NCI-H2227 (cell line): Measurements from ENCODE around the gene ECE1.

Experiments
- DNase-seq: peaks from one replicate; lab custom pipeline; 2025; ENCODE audit not compliant: unreplicated experiment; lab: John Stamatoyannopoulos, UW

The ECE1 gene

GRCh38 chr1:21289700-21290545 is at the start of gene ECE1:
Gene ECE1, minus strand, starts transcription at chr1:21290463. Its CDS starts 49 bp downstream, at chr1:21290414.
- peak; percentile 70 for DNase-seq

DNA sequence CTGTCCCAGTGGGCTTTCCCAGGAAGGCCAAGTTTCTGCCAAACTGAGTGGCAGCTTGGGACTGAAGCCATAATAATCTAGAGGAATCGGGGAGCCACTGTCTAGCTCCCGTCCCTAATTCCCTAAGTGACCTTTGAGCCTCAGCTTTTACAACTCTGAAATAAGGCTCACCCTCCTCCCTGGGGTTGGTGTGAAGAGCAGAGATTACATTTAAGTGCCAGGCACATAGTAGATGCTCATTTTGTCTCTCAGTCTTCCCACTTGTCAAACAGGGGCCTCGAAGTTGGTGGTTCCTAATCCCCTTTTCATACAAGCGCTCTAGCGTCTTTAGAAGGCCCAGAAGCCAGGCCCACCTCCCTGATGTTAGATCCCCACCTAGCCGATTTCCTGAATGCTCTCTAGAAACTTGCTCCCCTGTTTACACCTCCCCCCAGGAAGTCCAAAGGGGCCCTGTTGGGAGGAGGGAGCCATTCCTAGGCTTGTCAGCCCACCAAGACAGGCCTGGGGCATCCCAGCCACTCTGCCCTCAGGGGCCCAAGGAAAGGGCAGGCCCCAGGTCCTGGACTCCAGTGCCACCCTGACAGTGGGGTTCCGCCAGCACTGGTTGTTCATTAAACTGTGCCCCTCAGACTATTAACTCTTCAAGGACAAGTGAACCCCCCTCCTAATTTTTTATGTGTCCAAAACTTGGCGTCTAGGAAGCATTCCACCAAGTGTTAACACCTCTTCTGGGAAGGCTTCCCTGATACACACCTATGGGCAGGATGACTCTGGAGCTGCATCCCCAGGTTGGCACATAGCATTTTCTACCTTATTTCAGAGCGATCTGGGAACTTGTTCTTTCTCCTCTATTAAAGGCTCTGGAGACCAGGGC is 49.3 kb upstream of the ECE1 start:
- no peak for DNase-seq

- no peak for DNase-seq
These were observed 48.5 kb upstream of the ECE1 start for GRCh38 chr1:21338573-21339355.

DNA sequence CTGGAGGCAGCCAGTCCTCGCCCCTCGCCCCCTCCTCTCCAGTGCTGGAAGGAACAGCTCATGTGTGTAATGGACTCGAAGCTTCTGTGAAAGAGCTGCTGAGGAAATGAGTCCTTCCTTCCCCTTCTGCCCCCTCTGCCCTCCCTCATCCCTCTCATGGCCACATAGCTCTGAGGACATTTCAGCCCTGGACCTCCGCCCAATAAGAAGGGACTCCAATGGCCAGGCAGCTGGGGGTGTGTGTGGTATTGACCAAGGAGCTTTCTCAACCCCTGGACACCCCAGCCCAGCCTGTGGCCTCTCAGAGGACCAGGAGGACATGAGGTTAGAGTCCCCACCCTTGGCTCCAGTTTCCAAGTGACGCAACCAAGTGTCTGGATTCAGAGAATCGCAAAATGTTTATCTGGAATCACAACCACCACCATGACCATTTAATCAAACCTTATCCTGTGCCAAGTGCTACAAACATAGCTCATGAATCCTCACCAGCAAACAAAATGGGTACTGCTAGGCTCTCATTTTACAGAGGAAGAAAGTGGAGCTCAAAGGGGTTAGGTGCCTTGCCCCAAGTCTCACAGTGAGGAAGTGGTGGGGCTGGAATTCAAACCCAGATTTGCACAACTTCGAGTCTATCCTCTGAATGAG is 47.8 kb upstream of the ECE1 start:
- DNase-seq, result no peak

DNA sequence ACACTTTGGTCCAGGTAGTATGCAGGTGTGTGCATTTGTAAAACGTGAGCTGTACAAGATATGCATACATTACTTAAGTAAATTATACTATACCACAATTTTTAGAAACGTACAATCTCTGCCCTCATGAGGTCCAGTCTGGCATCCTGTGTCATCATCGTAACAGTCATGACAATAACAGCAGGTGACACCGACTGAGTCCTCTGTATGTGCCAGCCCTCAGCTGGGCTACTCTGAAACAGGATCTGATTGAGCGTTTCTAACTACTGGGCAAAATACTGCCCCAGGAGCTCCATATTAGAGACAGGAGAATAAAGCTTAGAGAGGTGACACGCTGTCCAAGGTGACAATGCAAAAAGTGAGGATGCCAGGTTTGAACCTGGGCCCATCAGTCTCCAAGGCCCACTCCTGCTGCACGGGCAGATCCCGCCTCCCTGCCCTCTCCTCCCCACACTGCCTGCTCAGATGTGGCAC is 47.2 kb upstream of the ECE1 start:
- no peak for DNase-seq

GRCh38 chr1:21337010-21337437 is 46.8 kb upstream of the ECE1 start:
- DNase-seq, result no peak

DNA sequence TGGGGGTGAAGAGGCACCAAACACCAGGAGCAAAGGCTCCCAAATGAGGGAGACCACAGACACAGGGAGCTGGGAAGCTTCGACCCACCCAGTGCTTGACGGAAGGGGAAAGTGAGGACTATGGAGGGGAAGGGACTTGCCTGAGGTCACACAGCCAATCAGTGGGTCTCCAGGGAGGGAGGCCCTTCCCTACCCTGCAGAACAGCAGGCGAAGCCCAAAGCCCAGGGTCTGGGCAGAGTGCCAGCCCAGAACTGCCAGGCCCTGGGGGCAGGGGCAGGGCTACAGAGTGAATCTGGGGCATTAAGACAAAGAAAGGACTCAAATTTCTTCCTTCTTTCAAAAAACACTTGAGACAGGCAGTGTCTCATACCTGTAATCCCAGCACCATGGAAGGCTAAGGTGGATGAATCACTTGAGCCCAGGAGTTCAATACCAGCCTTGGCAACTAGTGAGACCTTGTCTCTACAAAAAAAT is 45.5 kb upstream of the ECE1 start:
- DNase-seq, result peak; percentile 23

DNA sequence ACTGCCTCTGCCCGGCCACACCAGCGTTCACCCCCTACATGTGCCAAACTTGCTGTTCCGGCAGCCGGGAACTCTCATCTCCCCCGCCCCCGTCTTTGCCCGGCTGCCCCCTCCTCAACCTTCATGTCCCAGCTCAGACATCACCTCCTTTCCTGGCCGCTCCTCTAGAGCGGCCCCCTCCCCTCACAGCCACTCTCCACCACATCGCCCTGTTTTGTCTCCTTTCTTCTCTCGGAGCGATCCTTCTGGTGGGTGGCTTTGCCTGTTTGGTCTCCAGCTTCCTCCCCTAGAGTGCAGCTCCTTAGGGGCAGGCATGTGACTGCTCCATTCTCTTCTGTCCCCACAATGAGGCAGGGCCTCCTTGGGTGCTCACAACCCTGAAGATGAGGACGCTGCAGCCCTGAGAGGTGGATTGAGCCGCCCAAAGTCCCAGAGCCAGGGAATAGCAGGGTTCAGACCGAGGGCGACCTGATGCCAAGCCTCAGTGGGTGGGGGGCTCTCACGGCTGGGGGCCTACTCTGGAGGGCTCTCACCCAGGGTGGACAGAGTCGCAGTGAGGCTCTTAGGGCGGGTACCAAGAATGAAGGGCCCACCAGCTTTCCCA is 44.9 kb upstream of the ECE1 start:
- DNase-seq, result no peak

DNA sequence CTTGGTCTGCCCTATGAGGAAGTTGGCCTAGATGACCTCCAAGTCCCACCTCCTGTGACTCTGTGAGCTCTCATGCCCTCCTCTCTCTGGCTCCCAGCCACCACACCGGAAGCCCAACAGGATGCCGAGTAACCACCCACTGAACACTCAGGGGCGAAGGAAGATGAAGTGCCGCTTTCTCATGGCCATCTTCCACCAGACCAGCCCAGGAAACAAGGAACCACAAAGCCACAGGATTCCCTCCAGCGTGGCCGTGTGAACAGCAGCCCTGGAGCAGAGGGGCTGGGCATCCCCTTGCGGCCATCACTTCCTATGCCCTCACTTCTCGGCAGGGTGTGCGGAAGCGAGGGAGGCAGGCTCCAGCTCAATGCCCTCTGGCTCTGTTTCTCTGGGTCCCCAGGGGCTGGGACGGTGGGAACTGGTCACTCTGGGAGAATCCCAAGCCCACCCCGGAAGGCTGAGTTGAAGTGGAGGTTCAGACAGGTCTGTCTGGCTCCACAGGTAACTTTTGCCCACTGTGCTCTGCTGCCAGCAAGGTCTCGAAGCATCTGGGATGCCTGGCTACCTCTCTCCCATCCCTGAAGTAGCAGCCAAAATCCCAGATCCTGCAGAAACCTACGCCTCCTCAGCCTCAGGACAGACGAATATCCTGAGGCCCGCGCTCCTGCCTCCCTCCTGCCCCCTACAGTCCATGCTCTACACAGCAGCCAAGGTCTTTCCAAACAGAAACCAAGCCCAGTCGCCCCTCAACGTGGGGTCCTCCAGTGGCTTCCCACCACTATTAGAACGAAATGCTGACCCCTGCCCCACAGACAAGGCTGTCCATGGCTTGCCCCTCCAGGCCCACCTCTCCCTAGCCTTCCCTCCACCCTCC is 44.2 kb upstream of the ECE1 start:
- no peak for DNase-seq

GRCh38 chr1:21333824-21334213 is 43.6 kb upstream of the ECE1 start:
- no peak for DNase-seq

- no peak for DNase-seq
These were observed 42.5 kb upstream of the ECE1 start for GRCh38 chr1:21332554-21333311.

GRCh38 chr1:21331752-21332478 is 41.7 kb upstream of the ECE1 start:
- DNase-seq, result no peak

DNA sequence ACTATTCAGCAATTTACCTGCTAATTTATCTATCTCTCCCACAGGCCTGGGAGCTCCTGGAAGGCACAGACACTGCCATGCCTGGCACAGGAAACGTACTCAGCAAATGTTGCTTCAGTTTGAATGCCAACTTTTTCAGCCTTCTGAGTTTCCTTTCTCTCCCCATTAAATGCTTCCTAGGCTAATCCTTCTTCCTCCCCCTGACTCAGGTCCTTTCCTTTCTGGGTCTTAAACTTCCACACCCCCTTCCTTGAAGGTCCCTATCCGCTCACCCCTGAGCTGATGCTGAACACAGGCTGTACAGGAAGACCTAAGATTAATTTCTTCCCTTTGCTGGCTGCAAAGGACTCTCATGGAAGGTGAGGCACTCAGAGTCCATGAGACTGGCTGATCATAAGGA is 40.3 kb upstream of the ECE1 start:
- DNase-seq, result no peak

- DNase-seq, result no peak
These were observed 39.1 kb upstream of the ECE1 start for GRCh38 chr1:21329209-21329844.

DNA sequence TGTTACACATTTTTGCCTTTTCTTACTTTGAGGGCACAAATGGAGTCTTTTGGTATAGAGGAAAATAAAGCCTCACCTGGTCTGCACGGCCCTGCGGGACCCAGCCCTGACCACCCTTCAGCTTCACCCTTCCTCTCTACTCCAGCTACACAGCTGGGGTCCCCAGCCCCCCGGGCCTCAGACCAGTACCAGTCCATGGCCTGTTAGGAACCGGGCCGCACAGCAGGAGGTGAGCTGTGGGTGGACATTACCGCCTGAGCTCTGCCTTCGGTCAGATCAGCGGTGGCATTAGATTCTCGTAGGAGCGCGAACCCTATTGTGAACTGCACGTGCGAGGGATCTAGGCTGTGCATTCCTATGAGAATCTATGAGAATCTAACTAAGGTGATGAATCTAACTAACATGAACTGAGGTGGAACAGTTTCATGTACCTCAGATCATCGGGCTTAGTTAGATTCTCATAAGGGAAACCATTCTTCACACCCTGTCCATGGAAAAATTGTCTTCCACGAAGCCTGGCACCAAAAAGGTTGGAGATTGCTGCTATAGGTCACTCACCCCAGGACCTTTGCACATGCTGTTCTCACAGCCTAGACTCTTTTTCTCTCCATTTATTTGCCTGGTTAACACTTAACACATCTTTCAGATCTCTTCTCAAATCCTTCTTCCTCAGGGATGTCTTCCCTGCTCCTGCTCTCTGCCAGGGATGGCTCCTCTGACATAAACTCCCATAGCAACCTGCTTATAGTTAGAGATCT is 37.5 kb upstream of the ECE1 start:
- no peak for DNase-seq

- no peak for DNase-seq
These were observed 36.6 kb upstream of the ECE1 start for GRCh38 chr1:21326861-21327344.
